ENCODE results near the gene PLCB3.

PLCB3 gene

GRCh38 chr11:64216879-64217278, 34.5 kb upstream of the PLCB3 start:
- no peak for DNase-seq (ENCODE audit: extremely low spot score)
- POLR2A ChIA-PET: interaction anchor here (1.1 to 2.3 kb wide), 3 partner anchors 9 to 32 kb away, joined by 3 to 10 read pairs (median 9); partner anchors contain the start of genes NUDT22, STIP1 and TRPT1
- TF ChIP-seq NFRKB (IDR thresholded peaks at IDR 0.05) (no peak), LEF1 (IDR thresholded peaks at IDR 0.05; ENCODE audit: borderline replicate concordance) (no peak), ELF4 (IDR thresholded peaks at IDR 0.05) (no peak), L3MBTL2 (conservative IDR thresholded peaks at IDR 0.05) (no peak), FOXA1 (IDR thresholded peaks at IDR 0.05) (no peak), ARNT (IDR thresholded peaks at IDR 0.05) (no peak), SUZ12 (IDR thresholded peaks at IDR 0.05) (no peak), FOXK2 (IDR thresholded peaks at IDR 0.05) (no peak), FOXM1 (IDR thresholded peaks at IDR 0.05; ENCODE audit: borderline replicate concordance) (no peak), SP1 (IDR thresholded peaks at IDR 0.05) (no peak), BHLHE40 (IDR thresholded peaks at IDR 0.05; ENCODE audit: borderline replicate concordance) (no peak)
- CTCF ChIA-PET: interaction anchor here (0.7 kb wide), 1 partner anchor 54 kb away, joined by 3 read pairs; no protein-coding TSS in a partner anchor

- TF ChIP-seq TARDBP (IDR thresholded peaks at IDR 0.05) (no peak), ZNF384 (IDR thresholded peaks at IDR 0.05) (no peak), SUZ12 (IDR thresholded peaks at IDR 0.05) (no peak), CTBP1 (IDR thresholded peaks at IDR 0.05; ENCODE audit: borderline replicate concordance) (no peak), ELF4 (IDR thresholded peaks at IDR 0.05) (no peak), L3MBTL2 (conservative IDR thresholded peaks at IDR 0.05) (no peak), ARNT (IDR thresholded peaks at IDR 0.05) (no peak), NFRKB (IDR thresholded peaks at IDR 0.05) (no peak), SP1 (IDR thresholded peaks at IDR 0.05) (no peak), FOXM1 (IDR thresholded peaks at IDR 0.05; ENCODE audit: borderline replicate concordance) (no peak), PKNOX1 (IDR thresholded peaks at IDR 0.05) (no peak), HDGF (IDR thresholded peaks at IDR 0.05; ENCODE audit: borderline replicate concordance) (no peak)
- ChIA-PET POLR2A (interaction anchor here (2.3 kb wide), 1 partner anchor 33 kb away, joined by 9 read pairs; the partner anchor contains the start of gene STIP1), CTCF (interaction anchor here (1.4 kb wide), 1 partner anchor 14 kb away, joined by 3 read pairs; no protein-coding TSS in a partner anchor)
- DNase-seq (ENCODE audit: extremely low spot score): no peak
Measured at GRCh38 chr11:64218628-64219353, 32.5 kb upstream of the PLCB3 start.

GRCh38 chr11:64219354-64219684, 32.0 kb upstream of the PLCB3 start:
- DNase-seq (ENCODE audit: extremely low spot score): no peak
- TF ChIP-seq SUZ12 (IDR thresholded peaks at IDR 0.05) (no peak), CTBP1 (IDR thresholded peaks at IDR 0.05; ENCODE audit: borderline replicate concordance) (no peak), LEF1 (IDR thresholded peaks at IDR 0.05; ENCODE audit: borderline replicate concordance) (no peak)
- ChIA-PET CTCF (no interaction called here), POLR2A (no interaction called here)

GRCh38 chr11:64219755-64220154, 31.6 kb upstream of the PLCB3 start:
- TF ChIP-seq L3MBTL2 (conservative IDR thresholded peaks at IDR 0.05) (no peak), FOXA1 (IDR thresholded peaks at IDR 0.05) (no peak), PKNOX1 (IDR thresholded peaks at IDR 0.05) (no peak), LEF1 (IDR thresholded peaks at IDR 0.05; ENCODE audit: borderline replicate concordance) (no peak), ARNT (IDR thresholded peaks at IDR 0.05) (no peak), FOXK2 (IDR thresholded peaks at IDR 0.05) (no peak), SUZ12 (IDR thresholded peaks at IDR 0.05) (no peak), NFRKB (IDR thresholded peaks at IDR 0.05) (no peak), HDGF (IDR thresholded peaks at IDR 0.05; ENCODE audit: borderline replicate concordance) (no peak), CTBP1 (IDR thresholded peaks at IDR 0.05; ENCODE audit: borderline replicate concordance) (no peak), TARDBP (IDR thresholded peaks at IDR 0.05) (no peak), SP1 (IDR thresholded peaks at IDR 0.05) (no peak), ZNF384 (IDR thresholded peaks at IDR 0.05) (no peak), ELF4 (IDR thresholded peaks at IDR 0.05) (no peak), FOXM1 (IDR thresholded peaks at IDR 0.05; ENCODE audit: borderline replicate concordance) (no peak), BHLHE40 (IDR thresholded peaks at IDR 0.05; ENCODE audit: borderline replicate concordance) (no peak)
- ChIA-PET POLR2A (no interaction called here), CTCF (no interaction called here)
- DNase-seq (ENCODE audit: extremely low spot score): no peak

- DNase-seq (ENCODE audit: extremely low spot score): no peak
- POLR2A ChIA-PET: no interaction called here
- CTCF ChIA-PET: no interaction called here
- TF ChIP-seq TARDBP (IDR thresholded peaks at IDR 0.05) (no peak), ARNT (IDR thresholded peaks at IDR 0.05) (no peak), SUZ12 (IDR thresholded peaks at IDR 0.05) (no peak), NFRKB (IDR thresholded peaks at IDR 0.05) (no peak), HDGF (IDR thresholded peaks at IDR 0.05; ENCODE audit: borderline replicate concordance) (no peak), ELF4 (IDR thresholded peaks at IDR 0.05) (no peak), L3MBTL2 (conservative IDR thresholded peaks at IDR 0.05) (no peak), ZNF384 (IDR thresholded peaks at IDR 0.05) (no peak), FOXM1 (IDR thresholded peaks at IDR 0.05; ENCODE audit: borderline replicate concordance) (no peak), LEF1 (IDR thresholded peaks at IDR 0.05; ENCODE audit: borderline replicate concordance) (no peak), BHLHE40 (IDR thresholded peaks at IDR 0.05; ENCODE audit: borderline replicate concordance) (no peak), PKNOX1 (IDR thresholded peaks at IDR 0.05) (no peak)
Measured at GRCh38 chr11:64220271-64220670, 31.1 kb upstream of the PLCB3 start.

GRCh38 chr11:64220798-64221197, 30.5 kb upstream of the PLCB3 start:
- no peak for TF ChIP-seq ZNF384 (IDR thresholded peaks at IDR 0.05)
- TF ChIP-seq L3MBTL2 (conservative IDR thresholded peaks at IDR 0.05): no peak
- TF ChIP-seq TARDBP (IDR thresholded peaks at IDR 0.05): no peak
- TF ChIP-seq PKNOX1 (IDR thresholded peaks at IDR 0.05): no peak
- no peak for TF ChIP-seq ELF4 (IDR thresholded peaks at IDR 0.05)
- no peak for TF ChIP-seq FOXM1 (IDR thresholded peaks at IDR 0.05; ENCODE audit: borderline replicate concordance)
- no peak for DNase-seq (ENCODE audit: extremely low spot score)
- POLR2A ChIA-PET: no interaction called here
- CTCF ChIA-PET: no interaction called here
